ENCODE results near the gene ASPDH. TPM values are rescaled to one million over a fixed set of nuclear protein-coding genes. Genes with fewer than 3 reads are reported as not detected.

The ASPDH gene
- polyA plus RNA-seq, 3 donors: not detected

DNA sequence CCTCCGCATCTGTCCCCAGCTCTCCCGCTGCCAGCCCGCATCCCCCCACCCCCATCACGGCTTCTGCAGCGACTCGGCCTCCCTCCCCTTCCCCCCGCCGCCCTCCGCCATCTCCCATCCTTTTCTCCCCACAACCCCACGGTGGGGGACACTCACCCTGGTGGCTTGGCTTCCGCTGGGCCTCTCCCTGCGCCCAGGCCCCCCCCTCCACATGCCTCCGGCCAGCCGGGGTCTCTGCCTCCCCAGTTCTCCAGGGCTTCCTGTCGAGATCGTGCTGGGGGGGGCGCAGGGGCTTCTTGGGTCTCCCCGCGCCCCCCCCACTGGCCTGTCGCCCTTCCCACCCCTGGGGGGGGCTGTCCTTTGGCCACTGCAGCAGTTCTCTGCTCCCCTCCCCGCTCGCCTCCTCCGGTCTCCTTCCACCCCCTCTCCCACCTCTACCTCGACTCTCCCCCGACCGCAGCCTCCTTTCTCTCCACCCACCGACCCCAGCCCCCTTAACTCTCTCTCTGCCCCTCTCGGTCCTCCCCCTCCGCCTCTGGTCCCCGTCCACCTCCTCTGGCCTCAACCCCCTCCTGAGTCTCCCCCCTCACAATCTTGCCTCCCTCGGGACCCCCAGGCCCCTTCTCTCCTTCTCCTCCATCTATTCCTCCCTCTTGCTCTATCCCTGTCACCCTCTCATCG lies 37.5 kb upstream of the ASPDH start:
- DNase-seq: no peak
- TF ChIP-seq, protein P1, sequence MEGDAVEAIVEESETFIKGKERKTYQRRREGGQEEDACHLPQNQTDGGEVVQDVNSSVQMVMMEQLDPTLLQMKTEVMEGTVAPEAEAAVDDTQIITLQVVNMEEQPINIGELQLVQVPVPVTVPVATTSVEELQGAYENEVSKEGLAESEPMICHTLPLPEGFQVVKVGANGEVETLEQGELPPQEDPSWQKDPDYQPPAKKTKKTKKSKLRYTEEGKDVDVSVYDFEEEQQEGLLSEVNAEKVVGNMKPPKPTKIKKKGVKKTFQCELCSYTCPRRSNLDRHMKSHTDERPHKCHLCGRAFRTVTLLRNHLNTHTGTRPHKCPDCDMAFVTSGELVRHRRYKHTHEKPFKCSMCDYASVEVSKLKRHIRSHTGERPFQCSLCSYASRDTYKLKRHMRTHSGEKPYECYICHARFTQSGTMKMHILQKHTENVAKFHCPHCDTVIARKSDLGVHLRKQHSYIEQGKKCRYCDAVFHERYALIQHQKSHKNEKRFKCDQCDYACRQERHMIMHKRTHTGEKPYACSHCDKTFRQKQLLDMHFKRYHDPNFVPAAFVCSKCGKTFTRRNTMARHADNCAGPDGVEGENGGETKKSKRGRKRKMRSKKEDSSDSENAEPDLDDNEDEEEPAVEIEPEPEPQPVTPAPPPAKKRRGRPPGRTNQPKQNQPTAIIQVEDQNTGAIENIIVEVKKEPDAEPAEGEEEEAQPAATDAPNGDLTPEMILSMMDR (IDR thresholded peaks at IDR 0.05): no peak
- Mint-ChIP-seq H3K27me3 (ENCODE audit: low read depth in 3 of 3) (peaks cover 40 to 53% (median 48%) of the 10 kb centered on the region in 3 donors), H3K9me3 (peaks cover 0 to 7% (median 0%) of the 10 kb centered on the region in 7 donors), H3K4me3 (peak overlapping the region in 1 of 2 donors; percentile 76), H3K36me3 (no peaks in the 10 kb centered on the region), H3K4me1 (peaks cover 3% of the 10 kb centered on the region), H3K27ac (no peak overlapping the region)
- H3K27me3 ChIP-seq (ENCODE audit: control insufficient read depth in 2 of 2, insufficient read depth in 2 of 2, low read length in 2 of 2): peaks cover 0 to 43% of the 10 kb centered on the region in 2 donors
- H3K36me3 ChIP-seq (replicated peaks in 1 of 2; ENCODE audit: control insufficient read depth in 1 of 2, insufficient read depth in 2 of 2, low read length in 2 of 2): no peaks in the 10 kb centered on the region
- 6% methylated on average over 22 of the region's 32 CpGs for WGBS (ENCODE audit: insufficient coverage)
- H3K27ac ChIP-seq (ENCODE audit: low read depth in 1 of 2, low read length in 2 of 2): no peak overlapping the region
- no peak overlapping the region for H3K4me2 ChIP-seq (replicated peaks; ENCODE audit: extremely low read depth, low read length, poor library complexity, severe bottlenecking)
- peaks cover 2 to 5% of the 10 kb centered on the region in 2 donors for H3K4me1 ChIP-seq (ENCODE audit: control insufficient read depth in 1 of 2, insufficient read depth in 2 of 2, low read length in 2 of 2)
- H3K9ac ChIP-seq (ENCODE audit: insufficient read depth, low read length, poor library complexity, severe bottlenecking): no peak overlapping the region
- H2AFZ ChIP-seq (ENCODE audit: insufficient read depth, low read depth, low read length, poor library complexity, severe bottlenecking): no peak overlapping the region
- H3K9me3 ChIP-seq (replicated peaks in 1 of 2; ENCODE audit: control insufficient read depth in 1 of 2, insufficient read depth in 1 of 2, low read length in 2 of 2): no peaks in the 10 kb centered on the region
- intact Hi-C loops (cut with micrococcal nuclease): no loop called here
- no peaks in the 10 kb centered on the region for H3K79me2 ChIP-seq (ENCODE audit: insufficient read depth, low read length)
- H4K20me1 ChIP-seq (ENCODE audit: insufficient read depth, low read length): no peaks in the 10 kb centered on the region
- no peak overlapping the region for H3K4me3 ChIP-seq (replicated peaks in 1 of 3; ENCODE audit: low read depth in 2 of 3, low read length in 3 of 3)

DNA sequence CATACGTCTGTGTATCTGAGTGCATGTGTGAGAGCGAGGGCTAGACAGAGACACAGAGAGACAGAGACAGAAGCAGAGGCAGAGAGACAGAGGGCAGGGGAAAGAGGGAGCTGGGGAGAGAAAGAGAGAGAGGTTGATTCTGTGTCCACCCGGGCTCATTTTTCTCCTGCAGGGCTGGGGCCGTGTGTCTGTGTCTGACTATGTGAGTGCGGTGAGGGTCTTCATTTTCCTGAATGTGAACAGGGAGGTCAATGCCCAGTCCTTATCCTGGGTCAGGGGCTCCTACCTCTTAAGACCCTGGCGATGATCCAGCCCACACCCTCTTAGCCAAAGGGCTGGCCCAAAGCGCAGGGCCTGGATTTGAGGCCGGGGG lies 36.9 kb upstream of the ASPDH start:
- Histone ChIP-seq H3K27me3 (ENCODE audit: control insufficient read depth in 2 of 2, insufficient read depth in 2 of 2, low read length in 2 of 2) (peaks cover 0 to 37% of the 10 kb centered on the region in 2 donors), H3K4me3 (replicated peaks in 1 of 3; ENCODE audit: low read depth in 2 of 3, low read length in 3 of 3) (no peak overlapping the region), H3K79me2 (ENCODE audit: insufficient read depth, low read length) (no peaks in the 10 kb centered on the region), H4K20me1 (ENCODE audit: insufficient read depth, low read length) (no peaks in the 10 kb centered on the region), H3K4me2 (replicated peaks; ENCODE audit: extremely low read depth, low read length, poor library complexity, severe bottlenecking) (no peak overlapping the region), H3K36me3 (replicated peaks in 1 of 2; ENCODE audit: control insufficient read depth in 1 of 2, insufficient read depth in 2 of 2, low read length in 2 of 2) (no peaks in the 10 kb centered on the region), H3K9me3 (replicated peaks in 1 of 2; ENCODE audit: control insufficient read depth in 1 of 2, insufficient read depth in 1 of 2, low read length in 2 of 2) (no peaks in the 10 kb centered on the region), H2AFZ (ENCODE audit: insufficient read depth, low read depth, low read length, poor library complexity, severe bottlenecking) (no peak overlapping the region), H3K9ac (ENCODE audit: insufficient read depth, low read length, poor library complexity, severe bottlenecking) (no peak overlapping the region), H3K4me1 (ENCODE audit: control insufficient read depth in 1 of 2, insufficient read depth in 2 of 2, low read length in 2 of 2) (no peaks in the 10 kb centered on the region), H3K27ac (ENCODE audit: low read depth in 1 of 2, low read length in 2 of 2) (no peak overlapping the region)
- 67% methylated on average over 5 of the region's 8 CpGs for WGBS (ENCODE audit: insufficient coverage)
- intact Hi-C loops (cut with micrococcal nuclease): no loop called here
- Mint-ChIP-seq H3K4me3 (peak overlapping the region in 1 of 2 donors; percentile 14), H3K9me3 (peaks cover 0 to 7% (median 0%) of the 10 kb centered on the region in 7 donors), H3K4me1 (no peaks in the 10 kb centered on the region), H3K36me3 (no peaks in the 10 kb centered on the region), H3K27ac (no peak overlapping the region), H3K27me3 (ENCODE audit: low read depth in 3 of 3) (peaks cover 34 to 47% (median 45%) of the 10 kb centered on the region in 3 donors)
- no peak for DNase-seq
- TF ChIP-seq, protein P1 (IDR thresholded peaks at IDR 0.05): no peak
